ELF-1 (cell line): Measurements from ENCODE around the gene M6PR.

Experiments
- DNase-seq: peaks from one replicate; pipeline ENCODE4 v3.0.0-alpha.2; 2016; ENCODE audit warnings: low read depth, low spot score

M6PR gene

DNA sequence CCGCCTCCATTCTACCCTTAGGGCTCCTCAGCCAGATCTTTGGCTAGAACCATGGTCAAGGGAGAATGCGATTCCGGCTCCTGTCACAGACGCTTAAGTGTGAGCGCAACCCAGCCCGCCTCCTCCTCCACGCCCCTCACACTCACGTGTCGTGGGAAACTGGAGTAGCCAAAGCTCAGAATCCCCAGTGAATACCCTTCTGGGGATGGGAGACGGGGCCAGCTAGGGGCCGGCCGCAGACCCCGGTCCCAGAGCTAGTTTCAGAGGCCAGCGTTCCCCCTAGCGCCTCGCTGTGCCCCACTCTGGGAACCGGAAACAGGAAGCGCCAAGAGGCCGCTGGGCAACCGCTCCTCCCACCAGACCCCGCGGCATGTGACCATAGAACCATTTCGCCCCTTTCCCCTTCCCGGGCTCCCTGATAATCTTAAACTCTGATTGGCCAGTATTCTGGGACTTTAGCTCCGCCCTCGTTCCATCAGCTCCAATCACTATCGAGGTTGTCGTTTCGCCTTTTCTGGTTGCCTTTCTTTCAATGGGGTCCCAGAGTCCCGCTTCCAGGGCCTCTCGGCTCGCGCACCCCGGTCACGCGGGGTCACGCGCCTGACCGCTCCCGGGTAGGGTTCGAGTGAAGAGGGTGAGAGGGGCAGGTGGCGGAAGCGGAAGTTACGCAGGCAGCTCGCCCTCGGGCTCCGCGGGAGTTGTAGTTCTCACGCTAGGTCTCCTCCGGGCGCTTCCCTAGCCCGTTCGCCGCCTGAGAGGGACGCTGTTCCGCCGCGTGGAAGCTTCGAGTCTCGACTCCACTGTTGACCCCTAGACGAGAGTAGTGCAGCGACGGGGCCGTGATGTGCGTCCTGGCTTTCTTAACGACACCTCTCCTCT, at the start of gene M6PR:
TSS of gene M6PR (minus strand) at position 304 of the 879 bp plus-strand sequence. CDS start 3,241 bp downstream, outside the sequence.
- peak; percentile 98 for DNase-seq

DNA sequence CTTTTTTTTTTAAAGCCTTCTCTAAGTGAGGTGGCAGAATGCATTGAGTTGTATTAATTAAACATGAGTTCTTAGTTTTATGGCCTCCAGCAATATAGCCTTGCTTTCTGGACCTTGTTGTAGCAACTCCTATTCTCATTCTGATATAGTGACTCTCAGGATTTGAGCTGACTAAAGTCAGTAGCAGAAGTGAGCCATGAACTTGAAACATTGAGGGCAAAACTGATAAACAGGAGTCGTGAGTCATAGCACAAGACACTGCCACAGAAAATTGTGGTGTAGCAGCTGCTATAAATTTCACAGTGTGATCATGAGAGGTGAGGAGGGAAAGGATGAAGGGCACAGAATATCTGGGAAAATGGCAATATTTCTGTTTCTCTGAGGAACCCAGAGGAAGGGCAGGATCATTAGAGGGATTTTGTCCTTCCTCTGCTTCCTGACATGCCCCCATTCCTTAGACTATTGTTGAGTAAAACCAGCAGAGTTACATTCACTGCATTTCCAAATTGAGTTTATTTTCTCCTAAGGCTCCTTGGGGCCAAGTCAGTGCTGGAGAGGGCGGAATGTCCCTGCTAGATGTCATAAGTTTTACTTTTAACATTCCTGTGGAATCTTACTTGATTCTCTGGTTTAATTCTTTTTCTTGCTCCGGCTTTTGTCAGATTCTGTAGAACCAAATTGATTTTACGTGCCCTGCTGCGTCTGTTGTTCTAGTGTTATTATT, 47.4 kb upstream of the M6PR start:
- DNase-seq, result no peak

DNA sequence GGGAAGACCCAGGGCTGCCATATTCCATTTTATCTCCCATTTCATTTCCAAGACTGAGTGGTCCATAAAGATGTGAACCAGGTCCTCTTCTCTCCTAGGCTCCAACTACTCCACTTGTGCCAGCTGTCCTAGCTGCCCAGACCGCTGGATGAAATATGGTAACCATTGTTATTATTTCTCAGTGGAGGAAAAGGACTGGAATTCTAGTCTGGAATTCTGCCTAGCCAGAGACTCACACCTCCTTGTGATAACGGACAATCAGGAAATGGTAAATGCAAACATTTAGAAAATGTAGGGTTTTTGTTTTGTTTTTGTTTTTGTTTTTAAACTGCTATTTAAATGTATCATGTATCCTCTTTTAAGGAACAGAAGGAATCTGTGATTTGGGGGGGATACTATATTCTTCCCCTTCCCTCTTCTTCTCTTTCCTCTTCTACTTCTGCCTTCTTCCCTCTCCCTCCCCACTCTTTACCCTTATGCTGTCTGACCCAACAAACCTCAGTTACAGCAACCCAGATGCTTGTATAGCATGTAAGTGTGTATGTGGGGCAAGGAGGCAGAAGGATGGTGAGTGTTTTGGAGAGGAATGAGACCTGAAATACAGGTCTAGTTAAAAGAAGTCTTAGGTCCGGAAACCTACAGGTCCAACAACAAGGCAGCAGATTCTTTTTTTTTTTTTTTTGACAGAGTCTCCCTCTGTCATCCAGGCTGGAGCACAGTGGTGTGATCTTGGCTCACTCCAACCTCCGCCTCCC, 45.8 kb upstream of the M6PR start:
- no peak for DNase-seq

DNA sequence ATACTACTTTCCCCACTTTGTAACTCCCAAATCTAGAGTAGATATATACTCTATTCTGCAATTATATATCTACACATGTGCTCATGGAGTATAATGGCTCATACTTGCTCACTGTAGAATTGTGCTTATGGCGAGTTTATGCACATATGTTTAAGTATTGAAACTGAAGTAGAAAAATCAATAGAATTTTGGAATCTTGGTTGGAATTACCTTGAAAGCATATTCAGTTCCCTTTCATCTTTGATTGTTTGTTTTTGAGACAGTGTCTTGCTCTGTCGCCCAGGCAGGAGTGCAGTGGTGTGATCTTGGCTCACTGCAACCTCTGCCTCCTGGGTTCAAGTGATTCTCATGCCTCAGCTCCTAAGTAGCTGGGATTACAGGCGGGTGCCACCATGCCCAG, 44.4 kb upstream of the M6PR start:
- DNase-seq, result no peak

DNA sequence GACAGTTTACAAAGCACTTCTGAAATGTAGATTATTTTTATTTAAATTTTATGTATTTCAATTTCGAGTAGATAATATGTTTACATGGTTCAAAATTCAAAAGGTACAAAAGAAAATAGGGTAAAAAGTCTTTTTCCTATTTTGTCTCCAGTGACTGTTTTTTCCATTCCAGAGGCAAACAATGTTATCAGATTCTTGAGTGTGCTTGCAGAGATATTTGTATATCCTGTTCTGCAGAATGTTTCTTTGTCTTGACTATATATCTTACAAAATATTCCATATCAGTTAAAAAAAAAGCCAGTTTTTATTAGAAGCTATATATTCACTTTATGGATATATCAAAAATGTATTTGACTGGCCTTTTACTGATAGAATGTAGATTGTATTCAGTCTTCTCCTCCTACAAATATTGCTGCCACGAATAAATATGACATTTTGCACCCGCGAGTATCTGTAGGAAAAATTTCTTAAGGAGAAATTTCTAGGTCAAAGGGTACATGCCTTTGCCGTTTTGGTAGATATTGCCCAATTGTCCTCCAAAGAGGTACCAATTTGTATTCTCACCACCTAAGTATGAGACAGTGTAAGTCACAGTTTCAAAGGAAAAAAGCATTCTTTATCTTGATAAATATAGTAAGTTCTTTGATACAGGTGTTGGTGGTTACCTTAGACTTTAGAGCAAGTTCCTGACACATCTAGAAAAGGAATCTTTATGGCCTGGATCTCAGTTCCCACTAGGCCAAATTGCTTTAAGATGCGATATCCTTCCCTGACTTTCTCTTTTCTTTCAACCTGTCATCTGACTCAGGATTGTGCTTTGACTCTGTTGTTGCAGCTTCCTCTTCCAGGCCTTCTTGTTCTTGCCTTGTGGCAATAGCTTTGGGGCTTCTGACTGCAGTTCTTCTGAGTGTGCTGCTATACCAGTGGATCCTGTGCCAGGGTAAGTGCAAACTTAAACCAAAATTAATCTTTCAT, 42.2 kb upstream of the M6PR start:
- no peak for DNase-seq

DNA sequence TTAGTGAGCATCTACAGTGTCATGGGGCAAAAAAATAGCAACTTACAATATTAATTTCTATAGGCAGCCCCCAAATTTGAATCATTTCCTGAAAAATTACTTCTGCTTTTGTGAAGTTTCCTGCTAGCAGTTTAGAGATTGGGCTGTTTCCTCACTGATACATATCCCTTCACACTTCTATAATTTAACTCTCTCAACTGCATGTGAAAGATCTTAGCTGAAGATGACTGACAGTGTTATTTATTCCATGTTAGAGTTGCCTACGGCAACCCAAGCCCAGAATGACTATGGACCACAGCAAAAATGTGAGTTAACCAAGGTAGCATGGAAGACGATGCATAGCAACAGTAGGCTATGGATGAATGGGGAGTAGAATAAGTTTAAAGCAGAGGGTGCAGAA, 40.0 kb upstream of the M6PR start, which contains the start of gene KLRG1:
TSS of gene KLRG1 (plus strand) at position 134 of the 400 bp plus-strand sequence. CDS start at position 224, 90 bp downstream.
- no peak for DNase-seq

DNA sequence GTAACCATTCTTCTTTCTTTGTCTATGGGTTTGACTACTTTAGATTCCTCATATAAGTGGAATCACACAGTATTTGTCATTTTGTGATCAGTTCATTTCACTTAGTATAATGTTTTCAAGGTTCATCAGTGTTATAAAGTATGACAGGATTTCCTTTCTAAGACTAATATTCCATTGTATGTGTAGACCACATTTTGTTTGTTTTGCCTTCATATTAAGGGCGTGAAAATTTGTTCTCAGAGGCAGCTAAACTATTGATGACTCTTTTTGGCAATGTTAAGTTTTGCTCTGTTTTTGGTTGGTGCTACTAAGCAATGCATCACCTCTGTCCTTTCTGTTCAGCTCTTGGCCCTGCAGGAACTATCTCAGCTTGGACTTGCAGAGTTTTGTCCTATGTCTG, 38.2 kb upstream of the M6PR start:
- no peak for DNase-seq

DNA sequence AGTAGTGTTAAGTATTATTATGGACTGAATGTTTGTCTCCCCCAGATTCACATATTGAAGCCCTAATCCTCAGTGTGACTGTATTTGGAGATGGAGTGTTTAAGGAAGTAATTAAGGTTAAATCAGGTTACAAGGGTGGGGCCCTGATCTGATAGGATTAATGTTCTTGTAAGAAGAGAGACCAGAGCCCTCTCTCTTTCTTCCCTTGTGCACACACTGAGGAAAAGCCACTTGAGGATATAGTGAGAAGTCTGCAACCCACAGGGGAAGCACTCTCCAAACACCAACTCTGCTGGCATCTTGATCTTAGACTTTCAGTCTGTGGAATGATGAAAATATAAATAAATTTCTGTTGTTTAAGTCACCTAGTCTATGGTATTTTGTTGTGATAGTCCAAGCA, 37.7 kb upstream of the M6PR start:
- DNase-seq, result no peak

DNA sequence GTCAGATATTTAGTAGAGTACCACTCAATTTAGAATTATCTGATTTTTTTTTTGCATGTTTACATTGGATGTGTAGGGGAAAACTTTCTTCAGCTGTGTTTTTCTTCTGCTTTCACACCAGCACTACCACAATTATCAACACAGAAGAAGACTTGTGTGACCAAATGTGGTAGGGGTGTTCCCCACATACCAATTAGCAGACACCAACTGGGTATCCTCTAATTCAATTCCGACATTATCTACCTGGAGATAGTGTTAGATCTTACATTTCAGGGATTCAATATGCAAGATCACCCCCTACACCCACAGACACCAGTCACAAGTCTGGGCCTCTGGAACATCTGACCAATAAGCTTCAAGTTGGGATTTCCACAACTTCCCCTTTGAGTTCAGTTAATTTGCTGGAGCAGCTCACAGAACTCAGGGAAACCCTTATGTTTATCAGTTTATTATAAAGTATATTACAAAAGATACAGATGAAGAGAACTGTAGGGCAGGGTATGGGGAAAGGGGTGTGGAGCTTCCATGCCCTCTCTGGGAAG, 35.8 kb upstream of the M6PR start:
- DNase-seq, result no peak

DNA sequence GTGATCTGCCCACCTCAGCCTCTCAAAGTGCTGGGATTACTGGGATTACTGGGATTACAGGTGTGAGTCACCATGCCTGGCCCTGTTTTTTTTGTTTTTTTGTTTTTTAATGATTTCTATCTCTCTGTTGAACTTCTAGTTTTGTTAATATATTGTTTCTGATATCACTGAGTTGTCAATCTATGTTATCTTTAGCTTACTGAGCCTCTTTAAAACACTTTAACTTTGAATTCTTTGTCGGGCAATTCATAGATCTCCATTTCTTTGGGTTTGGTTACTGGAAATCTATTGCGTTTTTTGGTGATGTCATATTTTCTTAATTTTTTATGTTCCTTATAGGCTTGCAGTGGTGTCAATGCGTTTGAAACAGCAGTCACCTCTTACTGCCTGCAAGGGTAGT, 30.7 kb upstream of the M6PR start:
- no peak for DNase-seq

DNA sequence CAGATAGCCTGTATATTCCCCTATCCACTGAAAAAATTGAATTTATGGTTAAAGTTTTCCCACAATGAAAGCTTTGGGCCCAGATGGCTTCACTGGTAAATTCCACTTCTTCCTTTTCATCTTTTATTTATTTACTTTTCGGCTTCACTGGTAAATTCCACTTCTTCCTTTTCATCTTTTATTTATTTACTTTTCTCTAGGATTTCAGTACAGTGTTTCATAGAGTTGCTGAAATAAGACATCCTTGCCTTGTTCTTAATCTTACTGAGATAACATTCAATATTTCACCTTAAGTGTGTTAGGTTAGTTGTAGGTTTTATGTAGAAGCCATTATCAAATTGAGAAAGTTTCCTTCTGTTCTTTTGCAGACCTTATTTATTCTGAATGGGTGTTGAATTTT, 21.0 kb upstream of the M6PR start:
- DNase-seq, result no peak

DNA sequence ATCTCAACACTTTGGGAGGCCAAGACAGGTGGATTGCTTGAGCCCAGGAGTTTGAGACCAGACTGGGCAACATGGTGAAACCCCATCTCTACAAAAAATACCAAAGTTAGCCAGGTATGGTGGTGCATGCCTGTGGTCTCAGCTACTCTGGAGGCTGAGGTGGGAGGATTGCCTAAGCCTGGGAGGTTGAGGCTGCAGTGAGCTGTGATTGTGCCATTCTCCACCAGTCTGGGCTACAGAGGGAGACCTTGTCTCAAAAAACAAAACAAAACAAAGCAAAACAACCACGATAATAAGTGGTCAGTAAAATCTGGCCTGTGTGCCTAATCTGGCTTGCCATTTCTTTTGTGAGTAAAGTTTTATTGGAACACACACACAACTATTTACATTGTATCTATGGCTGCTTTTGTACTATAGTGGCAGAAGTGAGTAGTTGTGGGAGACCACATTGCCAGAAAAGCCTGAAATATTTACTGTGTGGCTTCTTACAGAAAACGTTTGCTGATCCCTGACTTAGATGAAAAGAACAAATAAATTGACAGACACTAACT, 20.5 kb upstream of the M6PR start:
- no peak for DNase-seq

DNA sequence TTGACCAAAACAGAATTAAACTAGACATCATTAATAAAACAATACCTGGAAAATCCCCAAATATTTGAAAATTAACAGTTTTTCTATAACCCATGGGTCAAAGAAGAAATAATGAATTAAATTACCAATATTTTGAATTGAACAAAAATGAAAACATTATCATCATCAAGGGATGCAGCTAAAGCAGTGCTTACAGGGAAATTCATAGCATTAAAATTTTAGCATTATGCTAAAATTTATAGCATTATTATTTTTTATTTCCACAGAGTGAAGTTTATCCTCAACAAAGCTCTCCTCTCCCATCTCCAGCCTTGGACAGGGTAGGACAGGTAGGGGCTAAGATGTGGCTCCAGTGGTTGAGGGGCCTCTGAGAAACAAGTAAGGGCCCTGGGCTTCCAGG, 19.3 kb upstream of the M6PR start:
- DNase-seq, result no peak

DNA sequence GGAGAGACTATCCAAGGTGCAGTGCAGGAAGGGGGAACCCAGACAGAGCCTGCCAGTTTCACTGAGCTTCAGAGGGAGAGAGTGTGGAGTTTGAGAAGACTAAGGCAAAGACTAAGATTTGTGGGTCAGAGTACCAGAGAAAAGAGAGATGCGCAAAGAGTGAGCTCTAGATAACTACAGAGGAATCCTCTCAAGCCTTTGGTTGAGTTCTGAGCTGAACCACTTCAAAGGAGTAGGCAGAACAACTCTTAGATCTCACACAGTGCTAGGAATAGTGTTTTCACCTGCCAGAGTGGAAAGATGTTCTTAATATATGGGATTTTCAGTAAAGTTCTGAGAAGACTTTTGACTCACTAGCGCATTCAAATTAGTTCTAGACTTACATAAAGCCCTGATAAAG, 10.7 kb upstream of the M6PR start:
- no peak for DNase-seq

DNA sequence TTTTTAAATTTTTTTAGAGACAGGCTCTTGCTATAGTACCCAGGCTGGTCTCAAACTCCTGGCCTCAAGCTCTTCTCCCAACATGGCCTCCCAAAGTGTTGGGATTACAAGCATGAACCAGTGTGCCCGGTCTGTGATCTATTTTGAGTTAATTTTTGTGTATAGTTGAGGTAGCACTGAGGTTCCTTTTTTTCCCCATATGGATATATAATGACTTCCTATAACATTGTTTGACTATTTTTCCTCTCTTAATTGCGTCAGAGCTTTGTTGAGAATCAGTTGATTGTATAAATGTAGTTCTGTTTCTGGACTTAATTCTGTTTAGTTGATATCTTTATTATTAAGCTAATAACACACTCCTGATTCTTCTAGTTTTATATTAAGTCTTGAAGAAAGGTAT, 8.6 kb upstream of the M6PR start:
- DNase-seq, result no peak

DNA sequence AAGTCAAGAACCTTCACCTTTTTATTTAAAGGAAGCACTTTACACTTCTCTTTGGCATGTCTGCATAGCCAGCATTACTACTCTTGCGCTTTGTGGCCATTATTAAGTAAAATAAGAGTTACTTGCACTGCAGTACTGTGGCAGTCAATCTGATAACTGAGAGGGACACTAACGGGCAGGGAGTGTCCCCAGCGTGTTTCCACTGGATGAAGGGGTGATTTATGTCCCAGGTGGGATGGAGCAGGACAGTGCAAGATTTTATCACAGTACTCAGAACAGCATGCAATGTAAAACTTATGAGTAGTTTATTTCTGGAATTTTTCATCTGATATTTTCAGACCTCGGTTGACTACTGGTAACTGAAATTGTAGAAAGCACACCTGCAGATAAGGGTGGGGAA, 8.1 kb upstream of the M6PR start:
- DNase-seq, result no peak

DNA sequence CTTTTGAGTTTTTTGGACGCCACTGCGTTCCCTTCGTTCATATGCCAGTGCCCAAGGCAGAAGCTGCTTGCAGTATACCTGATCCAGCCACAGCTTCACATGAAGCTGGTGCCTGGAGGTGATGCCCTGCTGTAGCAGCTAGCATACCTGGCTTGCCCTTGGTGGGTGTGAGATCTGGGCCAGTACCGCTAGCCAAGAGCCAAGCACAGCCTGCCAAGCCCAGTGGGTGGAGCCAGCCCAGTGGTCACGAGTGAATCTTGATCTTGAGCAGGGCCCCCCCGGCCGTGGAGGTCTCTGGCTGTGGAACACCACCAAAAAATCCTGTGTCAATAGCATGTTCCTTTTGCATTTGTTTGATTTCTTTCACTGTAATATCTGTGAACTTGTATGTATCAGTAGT, 7.3 kb upstream of the M6PR start:
- no peak for DNase-seq

DNA sequence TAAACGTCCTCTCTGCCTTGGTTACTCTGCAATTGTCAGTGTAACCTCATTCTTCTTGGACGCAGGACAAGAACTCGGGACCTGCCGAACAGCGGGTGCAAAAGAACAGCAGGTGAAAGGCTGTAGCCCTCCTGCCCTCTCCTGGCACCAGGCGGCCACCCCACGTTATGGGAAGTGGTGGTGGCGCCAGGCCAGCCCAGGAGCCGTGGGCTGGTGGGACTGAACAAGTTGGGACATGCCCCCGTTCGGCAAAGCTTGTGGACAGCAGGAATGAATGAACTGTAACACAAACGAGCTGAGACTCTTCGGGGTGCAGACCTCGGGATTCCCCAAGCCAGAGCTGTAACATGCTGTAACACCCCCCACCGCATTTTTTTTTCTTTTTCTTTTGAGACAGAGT, 6.6 kb upstream of the M6PR start:
- DNase-seq, result no peak

DNA sequence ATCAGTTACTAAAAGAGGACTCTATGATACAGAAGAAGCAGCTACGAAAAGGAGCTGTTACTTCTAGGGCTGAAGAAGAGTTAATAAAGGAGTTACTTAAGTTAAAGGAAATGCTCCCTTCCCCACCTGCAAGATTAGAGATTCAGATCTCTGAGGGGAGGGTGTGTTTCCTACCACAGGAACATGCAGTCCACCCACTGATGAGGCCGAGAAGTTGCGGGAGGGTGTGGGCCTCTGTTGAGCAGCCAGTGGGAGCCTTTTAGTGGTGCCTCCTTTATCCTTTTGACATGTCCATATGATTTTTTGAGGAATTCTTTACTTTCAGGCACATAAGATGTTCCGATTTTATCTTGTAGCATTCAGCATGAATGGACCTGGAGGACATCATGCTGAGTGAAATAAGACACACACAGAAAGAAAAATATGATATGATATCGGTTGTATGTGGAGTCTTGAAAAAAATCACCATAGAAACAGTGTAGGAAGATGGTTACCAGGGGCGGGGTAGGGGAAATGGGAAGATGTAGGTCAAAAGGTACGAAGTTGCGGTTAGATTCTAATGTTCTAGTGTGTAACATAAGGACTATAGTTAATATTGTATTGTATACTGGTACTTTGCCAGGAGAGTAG, 4.4 kb upstream of the M6PR start:
- no peak for DNase-seq

DNA sequence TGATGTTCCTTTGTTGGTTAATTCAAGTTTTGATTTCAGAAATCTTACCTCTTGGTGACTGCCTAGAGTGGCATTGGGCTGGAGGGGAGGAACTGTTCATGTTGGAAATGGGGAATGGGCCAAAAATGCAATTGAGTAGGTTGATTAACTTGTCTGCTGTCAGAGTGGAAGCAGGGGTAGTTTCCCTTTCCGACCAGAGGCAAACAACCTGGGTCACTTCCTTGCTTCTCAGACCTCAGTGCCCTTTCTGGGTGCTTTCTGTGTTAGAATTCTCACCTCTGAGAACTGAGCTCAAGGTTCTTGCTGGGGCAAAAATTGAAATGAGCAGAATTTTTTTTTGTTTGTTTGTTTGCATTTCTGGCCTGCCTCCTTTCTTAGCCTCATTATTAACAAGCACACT, 2.3 kb upstream of the M6PR start:
- no peak for DNase-seq
